HG03066 (cell line): ENCODE results near the gene LILRB4.
"Not testable (repeated sequence)": the region's sequence is repeated elsewhere in the genome, so short reads cannot be mapped to it uniquely, and the experiment has no call there.

Source experiments
- ATAC-seq: cut with Tn5 transposase; IDR thresholded peaks from one replicate; pipeline ENCODE4 v1.9.1; 2021; ENCODE audit warnings: low read depth; ENCODE audit not compliant: unreplicated experiment

LILRB4 gene

DNA sequence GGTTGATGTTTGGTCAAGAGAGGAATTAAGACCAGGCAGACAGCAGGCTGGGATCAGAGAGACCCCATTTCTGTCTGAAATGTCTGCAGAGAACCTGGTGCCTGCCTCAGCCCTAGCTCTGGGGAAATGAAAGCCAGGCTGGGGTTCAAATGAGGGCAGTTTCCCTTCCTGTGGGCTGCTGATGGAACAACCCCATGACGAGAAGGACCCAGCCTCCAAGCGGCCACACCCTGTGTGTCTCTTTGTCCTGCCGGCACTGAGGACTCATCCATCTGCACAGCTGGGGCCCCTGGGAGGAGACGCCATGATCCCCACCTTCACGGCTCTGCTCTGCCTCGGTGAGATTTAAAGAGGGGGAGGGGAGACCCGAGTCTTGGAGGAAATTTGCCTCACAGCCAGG, at the start of gene LILRB4:
Gene LILRB4, plus strand, starts transcription at position 256 of the 400 bp plus-strand sequence. Its CDS starts 49 bp downstream, at position 305.
- no peak for ATAC-seq

DNA sequence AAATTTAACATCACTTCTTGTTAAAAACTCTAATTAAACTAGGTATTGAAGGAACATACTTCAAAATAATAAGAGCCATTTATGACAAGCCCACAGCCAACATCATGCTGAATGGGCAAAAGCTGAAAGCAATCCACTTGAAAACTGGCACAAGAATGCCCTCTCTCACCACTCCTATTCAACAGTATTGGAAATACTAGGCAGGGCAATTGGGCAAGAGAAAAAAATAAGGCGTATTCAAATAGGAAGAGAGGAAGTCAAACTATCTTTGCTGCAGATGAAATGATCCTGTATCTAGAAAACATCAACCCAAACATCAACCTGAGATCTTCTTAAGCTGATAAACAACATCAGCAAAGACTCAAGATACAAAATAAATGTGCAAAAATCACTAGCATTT, 48.1 kb upstream of the LILRB4 start:
- ATAC-seq: no peak

DNA sequence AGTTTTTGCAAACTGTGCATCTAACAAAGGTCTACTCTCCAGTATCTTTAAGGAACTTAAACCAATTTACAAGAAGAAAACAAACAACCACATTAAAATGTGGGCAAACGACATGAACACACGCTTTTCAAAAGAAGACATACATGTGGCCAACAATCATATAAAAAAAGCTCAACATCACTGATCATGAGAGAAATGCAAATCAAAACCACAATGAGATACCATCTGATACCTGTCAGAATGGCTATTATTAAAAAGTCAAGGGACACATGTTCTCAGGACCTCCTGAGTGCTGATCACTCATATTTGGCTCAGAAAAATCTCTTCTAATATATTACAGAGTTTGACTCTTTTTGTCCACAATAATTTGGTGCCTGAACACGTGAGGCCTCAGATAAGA, 46.7 kb upstream of the LILRB4 start:
- ATAC-seq: no peak

DNA sequence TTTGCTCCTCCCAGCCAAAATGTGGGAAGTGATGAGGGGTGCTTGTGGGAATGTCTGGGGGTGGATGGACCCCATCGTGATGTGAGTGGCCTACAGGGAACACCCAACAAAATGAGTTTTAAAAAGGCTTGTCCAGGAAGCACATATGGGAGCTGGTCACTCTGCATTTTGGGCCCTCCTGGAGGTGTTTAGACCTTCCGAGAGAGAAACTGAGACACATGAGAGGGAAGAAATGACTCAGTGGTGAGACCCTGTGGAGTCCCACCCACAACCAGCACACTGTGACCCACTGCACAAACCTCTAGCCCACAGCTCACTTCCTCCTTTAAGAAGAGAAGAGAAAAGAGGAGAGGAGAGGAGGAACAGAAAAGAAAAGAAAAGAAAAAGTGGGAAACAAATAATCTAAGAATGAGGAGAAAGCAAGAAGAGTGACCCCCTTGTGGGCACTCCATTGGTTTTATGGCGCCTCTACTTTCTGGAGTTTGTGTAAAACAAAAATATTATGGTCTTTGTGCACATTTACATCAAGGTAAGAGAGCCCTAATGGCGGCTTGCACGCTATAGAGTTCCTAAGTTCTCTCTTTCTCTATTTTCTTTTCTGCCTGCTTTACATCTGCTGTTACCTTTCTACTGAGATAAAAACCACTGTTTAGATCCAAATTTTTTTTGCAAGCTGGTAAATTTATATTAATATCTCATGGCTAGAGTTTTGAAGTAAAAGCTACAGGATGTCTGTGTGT, 45.8 kb upstream of the LILRB4 start:
- peak; percentile 81 for ATAC-seq

DNA sequence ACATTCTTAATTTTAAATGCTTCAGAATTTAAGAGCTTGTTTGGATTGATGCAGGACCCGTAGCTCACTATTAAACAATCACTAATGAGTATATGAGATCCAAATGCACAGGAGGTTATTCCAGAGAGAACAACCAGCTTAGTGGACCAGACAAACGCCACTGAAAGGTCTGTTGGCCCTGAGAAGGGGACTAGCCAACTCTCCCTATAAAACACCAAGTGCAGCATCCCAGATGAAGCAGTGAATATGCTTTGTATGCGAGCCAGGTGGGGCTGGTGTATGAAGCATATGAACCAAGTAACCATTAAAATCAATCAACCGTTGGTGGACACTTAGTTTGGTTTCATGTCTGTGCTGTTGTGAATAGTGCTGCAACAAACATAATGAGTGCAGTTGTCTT, 42.3 kb upstream of the LILRB4 start:
- ATAC-seq: no peak

DNA sequence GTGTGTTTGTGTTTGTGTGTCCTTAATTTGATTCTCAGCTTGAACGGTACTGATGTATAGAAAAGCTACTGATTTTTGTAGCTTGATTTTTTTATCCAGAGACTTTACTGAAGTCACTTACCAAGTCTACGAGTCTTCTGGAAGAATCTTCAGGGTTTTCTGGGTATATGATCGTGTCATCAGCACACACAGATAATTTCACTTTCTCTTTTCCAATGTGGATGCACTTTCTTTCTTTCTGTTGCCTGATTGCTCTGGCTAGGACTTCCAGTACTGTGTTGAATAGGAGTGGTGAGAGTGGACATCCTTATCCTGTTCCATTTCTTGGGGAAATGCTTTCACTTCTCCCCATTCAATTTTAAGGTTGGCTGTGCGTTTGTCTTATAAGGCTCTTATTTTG, 40.4 kb upstream of the LILRB4 start:
- ATAC-seq: no peak

DNA sequence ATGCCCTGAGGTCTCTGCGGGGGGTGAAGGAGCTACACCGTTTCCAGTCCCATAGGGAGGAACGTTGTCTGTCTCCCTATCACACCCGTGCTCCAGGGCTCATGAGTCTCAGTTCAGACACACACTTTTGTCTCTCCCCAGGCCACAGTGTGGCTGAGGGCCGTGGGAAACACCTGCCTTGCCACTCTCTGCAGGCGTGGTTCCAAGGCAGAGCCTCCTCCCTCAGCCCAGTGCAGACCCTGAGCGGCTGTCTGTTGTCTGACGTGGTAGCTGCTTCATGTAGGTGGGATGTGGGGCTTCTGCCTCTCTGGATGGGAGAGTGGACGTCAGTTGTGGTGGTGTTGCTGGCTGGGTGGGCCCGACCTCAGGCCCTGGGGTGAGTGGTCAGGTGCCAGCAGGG, 38.6 kb upstream of the LILRB4 start:
- ATAC-seq: not testable (repeated sequence)

DNA sequence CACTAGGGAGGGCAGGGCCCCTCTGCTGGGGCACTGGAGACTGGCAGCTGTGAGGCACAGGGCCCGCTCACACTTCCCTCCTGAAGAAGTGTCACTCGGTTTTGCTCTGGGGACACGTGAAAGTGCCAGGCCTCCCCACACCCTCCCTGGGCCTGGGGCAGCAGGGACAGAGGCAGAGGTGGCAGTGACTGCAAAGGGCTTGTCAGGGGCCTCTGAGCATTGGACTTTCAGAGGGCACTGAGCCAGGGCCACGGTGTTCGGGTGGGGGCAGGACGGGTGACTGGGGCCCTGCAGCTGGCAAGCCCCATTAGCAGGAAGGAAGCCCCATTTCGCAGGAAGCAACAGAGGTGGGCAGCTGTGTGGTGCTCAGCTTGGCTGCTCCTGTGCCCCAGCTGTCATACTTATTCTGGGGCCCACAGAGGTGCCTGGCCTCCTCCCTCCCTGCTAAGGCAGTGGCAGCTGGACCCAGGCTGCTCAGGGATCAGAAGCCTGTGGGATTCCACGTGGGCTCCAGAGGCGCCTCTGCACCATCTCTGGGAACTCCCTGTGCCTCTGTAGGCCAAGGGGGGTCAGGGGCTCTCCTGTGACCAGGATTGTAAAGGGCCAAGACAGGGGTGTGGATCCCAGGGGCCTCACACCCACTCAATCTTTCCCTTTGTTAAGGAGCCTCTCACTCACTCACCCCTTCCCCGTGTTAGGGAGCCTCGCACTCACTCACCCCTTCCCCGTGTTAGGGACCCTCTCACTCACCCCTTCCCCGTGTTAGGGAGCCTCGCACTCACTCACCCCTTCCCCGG, 37.7 kb upstream of the LILRB4 start:
- not testable (repeated sequence) for ATAC-seq

DNA sequence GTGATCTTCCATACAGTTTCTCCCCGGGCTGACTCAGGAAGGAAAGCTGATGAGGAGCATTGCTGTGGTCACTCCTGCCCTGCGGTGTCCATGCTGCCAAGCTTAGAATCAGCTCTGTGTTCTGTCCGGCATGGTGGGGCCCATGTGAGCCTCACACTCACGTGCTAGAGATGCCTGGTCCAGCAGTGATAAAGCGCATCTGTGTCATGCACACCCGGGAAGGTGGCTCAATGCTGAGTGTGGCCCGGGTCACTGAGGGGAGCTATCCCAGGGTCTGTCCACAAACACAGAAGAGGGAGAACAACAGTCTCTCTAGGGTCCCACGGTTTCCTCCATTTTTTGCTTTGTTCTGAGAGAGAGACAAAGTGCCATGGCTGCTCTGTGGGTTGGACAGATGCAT, 36.0 kb upstream of the LILRB4 start:
- no peak for ATAC-seq

DNA sequence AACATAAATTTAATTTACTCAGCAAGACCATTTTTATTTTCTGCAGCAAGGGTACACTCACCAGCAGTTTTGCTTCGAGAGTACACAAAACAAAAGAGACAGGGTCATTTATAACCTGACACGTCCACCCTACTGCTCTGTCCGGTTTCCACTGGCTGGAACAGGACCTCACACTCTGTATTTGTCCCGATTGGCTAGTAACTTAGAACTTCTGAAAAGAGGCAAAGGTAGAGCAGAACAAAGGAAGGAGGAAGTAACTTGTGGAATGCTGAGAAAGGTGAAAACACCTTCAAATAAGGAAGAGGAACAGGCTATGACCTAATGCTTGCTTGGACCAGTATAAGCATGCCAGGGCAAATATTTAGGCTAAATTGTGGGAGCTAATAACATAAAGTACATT, 34.9 kb upstream of the LILRB4 start:
- ATAC-seq: not testable (repeated sequence)

DNA sequence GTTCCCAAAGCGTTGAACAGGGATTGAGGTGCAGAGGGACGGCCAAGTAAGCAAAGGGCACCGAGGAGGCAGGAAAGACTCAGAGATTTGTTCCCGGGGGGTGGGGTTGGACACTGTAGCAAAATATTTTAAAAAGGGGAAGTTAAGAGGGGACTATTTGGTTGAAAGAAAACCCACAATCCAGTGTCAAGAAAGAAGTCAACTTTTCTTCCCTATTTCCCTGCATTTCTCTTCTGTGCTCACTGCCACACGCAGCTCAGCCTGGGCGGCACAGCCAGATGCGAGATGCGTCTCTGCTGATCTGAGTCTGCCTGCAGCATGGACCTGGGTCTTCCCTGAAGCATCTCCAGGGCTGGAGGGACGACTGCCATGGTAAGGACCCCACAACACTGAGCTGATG, 32.5 kb upstream of the LILRB4 start, which contains the start of gene LILRB1:
Gene LILRB1, plus strand, starts transcription at position 223 of the 400 bp plus-strand sequence. CDS start 590 bp downstream, outside the sequence.
- ATAC-seq: not testable (repeated sequence)

DNA sequence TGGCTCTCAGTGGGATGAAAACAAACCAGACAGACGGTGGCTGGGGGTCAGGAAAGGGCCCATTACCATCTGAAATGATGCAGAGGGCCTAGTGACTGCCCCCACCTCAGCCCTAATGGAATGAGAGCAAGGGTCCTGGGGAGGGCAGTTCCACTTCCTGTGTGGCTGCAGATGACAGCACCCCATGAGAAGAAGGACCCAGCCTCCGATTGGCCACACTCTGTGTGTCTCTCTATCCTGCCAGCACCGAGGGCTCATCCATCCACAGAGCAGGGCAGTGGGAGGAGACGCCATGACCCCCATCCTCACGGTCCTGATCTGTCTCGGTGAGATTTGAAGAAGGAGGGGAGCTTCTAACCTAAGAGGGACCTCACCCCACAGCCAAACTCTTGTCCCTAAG, 32.0 kb upstream of the LILRB4 start:
- ATAC-seq: no peak

DNA sequence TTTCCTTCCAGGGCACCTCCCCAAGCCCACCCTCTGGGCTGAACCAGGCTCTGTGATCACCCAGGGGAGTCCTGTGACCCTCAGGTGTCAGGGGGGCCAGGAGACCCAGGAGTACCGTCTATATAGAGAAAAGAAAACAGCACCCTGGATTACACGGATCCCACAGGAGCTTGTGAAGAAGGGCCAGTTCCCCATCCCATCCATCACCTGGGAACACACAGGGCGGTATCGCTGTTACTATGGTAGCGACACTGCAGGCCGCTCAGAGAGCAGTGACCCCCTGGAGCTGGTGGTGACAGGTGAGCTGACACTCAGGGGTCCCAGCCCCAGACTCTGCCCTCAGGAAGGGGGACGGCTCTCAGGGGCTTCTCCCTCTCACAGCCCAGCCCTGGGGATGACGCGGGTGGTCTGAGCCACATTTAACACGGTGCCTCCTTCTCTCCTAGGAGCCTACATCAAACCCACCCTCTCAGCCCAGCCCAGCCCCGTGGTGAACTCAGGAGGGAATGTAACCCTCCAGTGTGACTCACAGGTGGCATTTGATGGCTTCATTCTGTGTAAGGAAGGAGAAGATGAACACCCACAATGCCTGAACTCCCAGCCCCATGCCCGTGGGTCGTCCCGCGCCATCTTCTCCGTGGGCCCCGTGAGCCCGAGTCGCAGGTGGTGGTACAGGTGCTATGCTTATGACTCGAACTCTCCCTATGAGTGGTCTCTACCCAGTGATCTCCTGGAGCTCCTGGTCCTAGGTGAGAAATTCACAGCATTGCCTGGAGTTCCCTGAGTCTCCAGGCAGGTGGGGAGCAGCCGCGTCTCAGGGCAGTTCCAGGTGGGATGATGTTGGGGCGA, 31.1 kb upstream of the LILRB4 start:
- not testable (repeated sequence) for ATAC-seq

DNA sequence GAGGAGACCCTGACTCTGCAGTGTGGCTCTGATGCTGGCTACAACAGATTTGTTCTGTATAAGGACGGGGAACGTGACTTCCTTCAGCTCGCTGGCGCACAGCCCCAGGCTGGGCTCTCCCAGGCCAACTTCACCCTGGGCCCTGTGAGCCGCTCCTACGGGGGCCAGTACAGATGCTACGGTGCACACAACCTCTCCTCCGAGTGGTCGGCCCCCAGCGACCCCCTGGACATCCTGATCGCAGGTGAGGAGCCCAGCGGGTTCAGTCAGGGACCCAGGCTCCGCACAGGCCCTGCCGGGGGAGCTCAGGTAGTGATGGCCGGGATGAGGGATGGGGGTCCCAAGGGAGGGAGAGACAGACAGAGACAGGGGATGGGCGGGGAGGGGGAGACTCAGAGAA, 30.3 kb upstream of the LILRB4 start:
- ATAC-seq: not testable (repeated sequence)

DNA sequence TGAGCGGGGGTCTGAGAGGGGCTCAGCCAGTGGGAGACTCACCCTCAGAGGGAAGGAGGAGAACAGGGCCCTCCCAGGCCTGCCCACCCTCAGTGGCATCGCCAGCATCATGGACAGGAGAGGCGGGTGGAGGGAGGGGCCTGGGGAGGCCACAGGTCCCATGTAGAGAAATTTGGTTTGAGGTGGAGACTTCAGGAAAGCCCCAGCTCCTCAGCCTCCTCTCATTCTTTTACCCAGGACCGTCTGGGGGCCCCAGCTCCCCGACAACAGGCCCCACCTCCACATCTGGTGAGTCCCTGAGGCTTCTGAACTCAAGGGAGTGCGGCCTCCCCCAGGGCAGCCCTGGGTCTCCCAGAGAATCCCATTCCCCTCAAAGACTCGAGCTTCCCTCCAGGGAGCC, 29.4 kb upstream of the LILRB4 start:
- ATAC-seq: no peak

DNA sequence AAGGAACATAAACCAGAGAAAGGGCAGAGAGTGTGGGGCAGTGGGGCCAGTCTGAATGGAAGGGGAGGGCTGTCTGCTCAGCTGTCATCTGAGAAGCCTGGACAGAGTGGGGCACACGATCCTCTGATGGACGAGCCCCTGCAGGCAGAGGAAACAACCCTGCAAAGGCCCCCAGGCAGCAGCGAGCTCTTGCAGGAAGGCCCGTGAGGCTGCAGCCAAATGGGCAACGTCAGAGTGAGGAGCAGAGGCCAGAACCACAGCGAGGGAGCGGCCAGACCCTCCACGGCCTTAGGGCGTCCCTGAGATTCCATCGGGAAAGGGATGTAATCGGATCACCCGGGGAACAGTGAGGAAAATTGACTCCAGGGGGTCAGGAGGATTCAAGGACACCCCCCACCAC, 26.7 kb upstream of the LILRB4 start:
- not testable (repeated sequence) for ATAC-seq

DNA sequence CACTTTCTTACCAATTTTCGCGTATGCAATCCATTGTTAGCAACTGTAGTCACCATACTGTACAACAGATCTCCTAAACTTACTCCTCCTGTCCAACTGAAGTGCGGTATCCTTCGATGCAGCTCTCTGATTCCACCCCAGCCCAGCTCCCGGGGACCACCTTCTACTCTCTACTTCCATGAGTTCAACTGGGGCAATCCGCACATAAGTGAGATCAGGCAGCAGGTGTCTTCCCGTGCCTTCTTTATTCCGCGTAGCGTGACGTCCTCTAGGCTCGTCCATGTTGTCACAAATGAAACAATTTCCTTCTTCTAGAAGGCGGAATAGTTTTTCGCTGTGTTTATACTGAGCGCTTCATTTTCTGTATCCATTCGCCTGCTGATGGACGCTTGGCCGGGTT, 24.1 kb upstream of the LILRB4 start:
- ATAC-seq: no peak

DNA sequence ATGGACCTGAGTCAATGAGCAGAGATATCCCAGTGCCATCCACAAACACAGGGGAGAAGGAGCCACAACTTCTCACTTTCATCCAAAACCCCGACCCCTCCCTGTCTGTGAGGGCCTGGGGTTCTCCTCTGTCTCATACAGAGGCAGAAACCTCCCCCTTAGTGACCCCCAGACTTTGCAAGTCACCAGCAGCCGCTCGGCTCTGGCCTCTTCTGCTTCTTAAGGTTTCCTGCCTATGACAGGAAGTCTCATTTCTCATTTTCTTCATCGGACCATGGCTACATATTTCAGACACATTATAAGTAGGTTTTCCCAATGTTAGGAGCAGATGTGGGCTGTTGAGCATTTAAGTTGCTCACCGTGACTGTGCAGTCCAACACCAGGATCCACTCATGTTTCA, 19.8 kb upstream of the LILRB4 start:
- ATAC-seq: not testable (repeated sequence)

DNA sequence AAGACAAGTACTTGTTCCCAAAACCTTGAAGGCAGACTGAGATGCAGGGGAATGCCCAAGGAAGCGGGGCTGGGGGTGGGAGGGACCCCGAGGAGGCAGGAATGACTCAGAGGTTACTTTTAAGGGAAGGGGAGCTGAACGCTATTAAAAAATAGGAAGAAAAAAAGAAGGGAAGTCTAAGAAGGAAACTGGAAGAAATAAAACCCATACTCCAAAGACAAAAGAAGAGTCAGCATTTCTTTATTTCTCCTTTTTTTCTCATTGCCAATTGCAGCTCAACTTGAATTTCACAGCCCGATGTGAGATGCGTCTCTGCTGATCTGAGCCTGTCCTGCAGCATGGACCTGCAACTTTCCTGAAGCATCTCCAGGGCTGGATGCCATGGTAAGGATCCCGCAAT, 19.2 kb upstream of the LILRB4 start:
- ATAC-seq: not testable (repeated sequence)

DNA sequence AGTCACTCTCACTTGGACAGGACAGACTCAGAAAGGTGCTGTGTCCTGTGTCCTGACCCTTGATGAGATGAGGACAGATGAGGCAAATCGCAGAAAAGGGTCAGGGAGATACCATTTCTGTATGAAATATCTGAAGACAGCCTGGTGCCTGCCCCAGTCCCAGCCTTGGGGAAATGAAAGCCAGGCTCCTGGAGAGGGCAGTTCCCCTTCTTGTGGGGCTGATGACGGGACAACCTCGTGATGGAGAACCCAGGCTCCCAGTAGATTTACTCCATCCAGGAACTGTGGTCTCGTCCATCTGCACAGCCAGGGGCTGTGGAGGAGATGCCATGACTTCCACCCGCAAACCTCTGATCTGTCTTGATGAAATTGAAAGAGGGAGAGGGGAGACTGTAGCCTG, 18.7 kb upstream of the LILRB4 start:
- ATAC-seq: no peak

DNA sequence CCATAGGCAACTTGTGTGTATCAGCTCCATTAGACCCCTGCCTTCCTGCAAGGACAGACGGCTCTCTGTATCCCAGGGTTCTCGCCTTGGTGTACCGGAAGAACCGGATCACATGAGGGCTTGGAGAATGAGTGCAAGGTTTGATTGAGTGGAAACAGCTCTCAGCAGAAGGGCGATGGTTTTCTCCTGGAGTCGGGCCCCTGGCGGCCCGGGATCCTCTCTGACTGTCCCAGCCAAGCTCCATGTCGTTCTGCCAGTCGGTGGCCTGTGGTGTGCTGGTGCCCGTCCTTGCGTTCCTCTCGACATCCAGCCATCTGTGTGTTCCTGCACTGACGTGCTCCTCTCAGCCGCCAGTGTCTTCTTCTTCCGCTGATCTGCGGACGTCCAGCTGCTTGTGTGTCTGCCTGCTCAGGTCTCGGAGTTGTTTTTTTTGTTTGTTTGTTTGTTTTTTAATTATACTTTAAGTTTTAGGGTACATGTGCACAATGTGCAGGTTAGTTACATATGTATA, 16.4 kb upstream of the LILRB4 start:
- no peak for ATAC-seq
